K562 (cell line): Measurements from ENCODE around the gene MAP3K6. TPM values are rescaled to one million over a fixed set of nuclear protein-coding genes. Genes with fewer than 3 reads are reported as not detected.

Experiments used
- ATAC-seq: fragments of 200-7000 bp; cut with Tn5 transposase; 3 replicates; pipeline ENCODE4 v1.9.1; 2020; ENCODE audit warnings: moderate library complexity
- BruUV-seq: library from RNA; stranded (reverse); fragments of 400-500 nt; replicated peaks from 2 replicates; lab custom pipeline; 2021; lab: Mats Ljungman, UMichigan
- CTCF ChIA-PET: fragments of 300-600 bp; formaldehyde crosslinking; extraction: SDS; loops from one replicate; lab custom pipeline; 2021; ENCODE audit warnings: low intra/inter-chr PET ratio; lab: Yijun Ruan, JAX
- POLR2A ChIA-PET: fragments of 300-600, 350-650 bp; sonication (Branson Sonifier 250); formaldehyde crosslinking; extraction: SDS; loops from one replicate; lab custom pipeline; 2021; ENCODE audit warnings: antibody characterized with exemption, inconsistent platforms; lab: Yijun Ruan, JAX
- DNase-seq, 4 experiments: peaks; one replicate each; pipeline versions ENCODE4 v3.0.0 to v3.0.0-alpha.2; 2011 to 2018; ENCODE audit warnings: low spot score in 3 of 4, mixed read lengths in 3 of 4; ENCODE audit errors: extremely low read depth in 1 of 4
- FAIRE-seq: peaks from 2 replicates; lab custom pipeline; 2011; peaks lifted over from hg19 to GRCh38; lab: Jason Lieb, UNC
- H2AFZ ChIP-seq: 2 replicates; pipeline ENCODE4 v1.6.0; 2011; ENCODE audit warnings: low read depth, low read length, control low read depth, inconsistent platforms
- H3K27ac ChIP-seq: fragments of 200-600 bp; 3 replicates; pipeline ENCODE4 v1.8.0; 2011; ENCODE audit warnings: low read depth, mild to moderate bottlenecking, control low read depth, inconsistent platforms, low read length, moderate library complexity, mixed read lengths; ENCODE audit errors: extremely low read depth
- H3K27me3 ChIP-seq, 2 experiments: fragments of 300-600 bp in 1 of 2; 2 replicates in 1 of 2; 3 replicates in 1 of 2; pipeline versions ENCODE4 v1.6.0 to v1.8.0; 2011; ENCODE audit warnings: inconsistent platforms in 2 of 2, low read length in 2 of 2, mild to moderate bottlenecking in 1 of 2, mixed read lengths in 1 of 2, moderate library complexity in 1 of 2; ENCODE audit not compliant: control insufficient read depth in 2 of 2, insufficient read depth in 2 of 2
- H3K36me3 ChIP-seq: fragments of 300-600 bp; 3 replicates; pipeline ENCODE4 v1.8.0; 2011; ENCODE audit warnings: mild to moderate bottlenecking, low read length, inconsistent platforms; ENCODE audit not compliant: control insufficient read depth, insufficient read depth
- H3K4me1 ChIP-seq, 2 experiments: fragments of 200-600 bp in 1 of 2; replicated peaks in 1 of 2; 2 replicates in 1 of 2; 3 replicates in 1 of 2; pipeline versions ENCODE4 v1.5.1 to v1.8.0; 2011; ENCODE audit warnings: inconsistent platforms in 2 of 2, low read length in 2 of 2, mild to moderate bottlenecking in 1 of 2, mixed read lengths in 1 of 2, moderate library complexity in 1 of 2; ENCODE audit not compliant: control insufficient read depth in 2 of 2, insufficient read depth in 2 of 2
- H3K4me2 ChIP-seq: 2 replicates; pipeline ENCODE4 v1.6.1; 2011; ENCODE audit warnings: low read length, control low read depth, inconsistent platforms, mixed read lengths; ENCODE audit not compliant: insufficient read depth
- H3K4me3 ChIP-seq: fragments of 200-600 bp; sonication (generic), shearing (Covaris generic); 2 replicates; pipeline ENCODE4 v1.5.1; 2016; ENCODE audit warnings: control low read depth, inconsistent platforms
- H3K79me2 ChIP-seq: fragments of 200-600 bp; 3 replicates; pipeline ENCODE4 v1.8.0; 2011; ENCODE audit warnings: low read length, inconsistent platforms; ENCODE audit not compliant: control insufficient read depth, insufficient read depth
- H3K9ac ChIP-seq, 2 experiments: 2 replicates each; pipeline versions ENCODE4 v1.6.0 to v1.6.1; 2011; ENCODE audit warnings: low read depth in 2 of 2, low read length in 2 of 2, control low read depth in 1 of 2, inconsistent platforms in 1 of 2, mild to moderate bottlenecking in 1 of 2, mixed read lengths in 1 of 2; ENCODE audit not compliant: insufficient read depth in 1 of 2
- H3K9me1 ChIP-seq: one replicate; pipeline ENCODE4 v1.6.0; 2011; ENCODE audit warnings: inconsistent platforms, mild to moderate bottlenecking, low read length, moderate library complexity; ENCODE audit not compliant: control insufficient read depth, insufficient read depth
- H3K9me3 ChIP-seq: replicated peaks from 2 replicates; pipeline ENCODE4 v1.5.1; 2011; ENCODE audit warnings: low read depth, low read length, inconsistent platforms; ENCODE audit not compliant: control insufficient read depth, insufficient read depth
- H4K20me1 ChIP-seq: replicated peaks from 2 replicates; pipeline ENCODE4 v1.6.1; 2011; ENCODE audit warnings: low read length, inconsistent platforms, mixed read lengths; ENCODE audit not compliant: control insufficient read depth, insufficient read depth
- EP300 ChIP-seq: IDR thresholded peaks from 2 replicates; pipeline ENCODE4 v1.6.1; 2012; ENCODE audit warnings: low read length, improper control_type of control experiment
- KDM1A ChIP-seq, 2 experiments: fragments of 450-650 bp; IDR thresholded peaks; 2 replicates each; pipeline ENCODE4 v1.6.1; 2016; ENCODE audit warnings: mild to moderate bottlenecking in 2 of 2
- NR2C1 ChIP-seq, 2 experiments: fragments of 450-650 bp; IDR thresholded peaks; 2 replicates each; pipeline ENCODE4 v1.6.1; 2017; ENCODE audit warnings: mild to moderate bottlenecking in 2 of 2, antibody characterized with exemption in 1 of 2, inconsistent platforms in 1 of 2, missing compliant biosample characterization in 1 of 2, missing genetic modification characterization in 1 of 2
- WGBS: fragments of 100-300 bp; shearing (Covaris generic); methylation state at CpG from one replicate; pipeline ENCODE4 v1.1.6; 2016; ENCODE audit warnings: low coverage, mixed read lengths; ENCODE audit not compliant: insufficient coverage; ENCODE audit errors: missing lambda C conversion rate; 5-methylcytosine and 5-hydroxymethylcytosine counted together
- in situ Hi-C: fragments of 300-500 bp; cut with MboI; formaldehyde crosslinking; loops from 4 replicates; pipeline ENCODE4 v1.15.0; 2018; ENCODE audit warnings: inconsistent platforms, mixed read lengths
- intact Hi-C: fragments of 100-400 bp; cut with micrococcal nuclease; formaldehyde crosslinking; loops from 2 replicates; pipeline ENCODE4 v1.14.2; 2022
- polyA plus RNA-seq, 8 experiments: library from polyadenylated mRNA; depleted of rRNA in 4 of 8; stranded (reverse) in 5 of 8; unstranded in 3 of 8; fragments of >200 nt; fragmentation: Nextera tagmentation in 2 of 8; fragmentation: Illumina TruSeq in 1 of 8; extraction: Ambion mirVana in 2 of 8; extraction: Trizol in 1 of 8; gene quantifications; 2 replicates each; pipeline versions ENCODE4 v1.2.1 to v1.2.3, GENCODE V29; 2011 to 2014; ENCODE audit warnings: inconsistent platforms in 1 of 8, missing spikeins in 1 of 8
- total RNA-seq, 7 experiments: library from RNA; depleted of rRNA in 6 of 7; stranded (reverse); fragments of >200 nt in 6 of 7; fragmentation: Illumina TruSeq in 2 of 7; extraction: Trizol in 2 of 7; gene quantifications; 2 replicates each; pipeline versions ENCODE4 v1.2.1 to v1.2.3, GENCODE V29; 2011 to 2021; ENCODE audit warnings: low replicate concordance in 1 of 7
- TF ChIP-seq, protein P1 (sequence below): fragments of 250-450 bp; sonication (Bioruptor Pico); IDR thresholded peaks from 2 replicates; pipeline ENCODE4 v1.9.0; 2021; ENCODE audit warnings: mild to moderate bottlenecking

Gene MAP3K6
- total and polyA plus RNA-seq, 9 of the 15 experiments (the other 6 are each of a cell fraction or from before 2014, with no cell fraction given): 0.99 to 21.9 (median 7.0) TPM

DNA sequence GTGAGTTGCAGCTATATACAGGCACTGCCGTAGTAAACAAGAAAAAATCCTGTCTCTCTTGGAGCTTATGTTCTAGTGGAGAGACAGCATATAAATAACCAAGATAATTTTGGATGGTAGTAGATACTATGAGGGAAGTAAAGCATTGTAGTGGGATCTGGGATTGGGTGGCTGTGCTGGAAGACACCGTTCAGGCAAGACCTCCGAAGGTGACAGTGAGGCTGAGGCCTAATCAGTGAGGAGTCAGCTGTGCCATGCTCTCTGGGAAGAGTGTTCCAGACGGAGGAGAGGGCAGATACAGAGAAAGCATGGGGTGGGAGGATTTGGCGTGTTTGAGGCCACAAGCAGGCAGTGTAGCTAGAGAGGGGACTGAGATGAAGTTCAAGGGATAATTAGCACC is 38.8 kb downstream of the MAP3K6 start:
- H3K27me3 ChIP-seq: no peaks in the 10 kb centered on the region
- peak overlapping the region in 1 of 2 experiments; percentile 80; a peak in 1 of 4 replicates for H3K9ac ChIP-seq
- no peak for TF ChIP-seq KDM1A (IDR thresholded peaks at IDR 0.05)
- no peak for TF ChIP-seq NR2C1 (IDR thresholded peaks at IDR 0.05)
- no peak for TF ChIP-seq NR2C1 (tag; IDR thresholded peaks at IDR 0.05)
- peaks cover 67% of the 10 kb centered on the region for H3K79me2 ChIP-seq
- in situ Hi-C loops: no loop called here
- no peak overlapping the region; the same call in 2 of the 3 replicates for H3K27ac ChIP-seq
- H3K4me1 ChIP-seq: peaks cover 8 to 12% of the 10 kb centered on the region in 2 experiments
- no TSS peak for BruUV-seq
- no peaks in the 10 kb centered on the region for H3K9me3 ChIP-seq
- CTCF ChIA-PET: no interaction called here
- no peak overlapping the region for H2AFZ ChIP-seq
- POLR2A ChIA-PET: interaction anchor here (0.6 to 2.6 kb wide), 5 partner anchors 10 to 173 kb away, joined by 3 to 23 read pairs (median 3); partner anchors contain the start of gene SLC9A1
- ATAC-seq (no peak), DNase-seq (no peak), FAIRE-seq (no peak)
- H3K4me2 ChIP-seq: no peak overlapping the region
- H3K9me1 ChIP-seq: no peaks in the 10 kb centered on the region
- H3K4me3 ChIP-seq: no peak overlapping the region
- peaks cover 87% of the 10 kb centered on the region for H3K36me3 ChIP-seq
- peaks cover 14% of the 10 kb centered on the region for H4K20me1 ChIP-seq
- 78% methylated on average over 5 of the region's 5 CpGs for WGBS
- intact Hi-C loops: no loop called here

DNA sequence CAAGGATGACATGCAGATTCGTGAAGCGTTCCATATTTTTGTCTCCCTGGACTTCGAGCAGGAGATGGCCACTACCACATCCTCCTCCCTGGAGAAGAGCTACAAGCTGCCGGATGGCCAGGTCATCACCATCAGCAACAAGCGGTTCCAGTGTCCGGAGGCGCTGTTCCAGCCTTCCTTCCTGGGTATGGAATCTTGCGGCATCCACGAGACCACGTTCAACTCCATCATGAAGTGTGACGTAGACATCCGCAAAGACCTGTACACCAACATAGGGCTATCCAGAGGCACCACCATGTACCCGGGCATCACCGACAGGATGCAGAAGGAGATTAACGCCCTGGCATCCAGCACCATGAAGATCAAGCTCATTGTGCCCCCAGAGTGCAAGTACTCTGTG is 41.5 kb downstream of the MAP3K6 start:
- no peaks in the 10 kb centered on the region for H3K9me3 ChIP-seq
- H3K27ac ChIP-seq: no peak overlapping the region
- peaks cover 74% of the 10 kb centered on the region for H3K79me2 ChIP-seq
- H3K4me2 ChIP-seq: no peak overlapping the region
- POLR2A ChIA-PET: interaction anchor here (0.8 kb wide), 1 partner anchor 129 kb away, joined by 3 read pairs; no protein-coding TSS in a partner anchor
- no TSS peak for BruUV-seq
- 95% methylated on average over 14 of the region's 15 CpGs for WGBS
- H4K20me1 ChIP-seq: peaks cover 9% of the 10 kb centered on the region; the same call in 1 of the 2 replicates
- no peaks in the 10 kb centered on the region for H3K9me1 ChIP-seq
- H2AFZ ChIP-seq: no peak overlapping the region
- TF ChIP-seq EP300: no peak
- TF ChIP-seq, protein P1, sequence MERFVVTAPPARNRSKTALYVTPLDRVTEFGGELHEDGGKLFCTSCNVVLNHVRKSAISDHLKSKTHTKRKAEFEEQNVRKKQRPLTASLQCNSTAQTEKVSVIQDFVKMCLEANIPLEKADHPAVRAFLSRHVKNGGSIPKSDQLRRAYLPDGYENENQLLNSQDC (CRISPR knock-in tag): no peak
- in situ Hi-C loops (no loop called here), intact Hi-C loops (no loop called here)
- CTCF ChIA-PET: no interaction called here
- DNase-seq (no peak), FAIRE-seq (no peak), ATAC-seq (no peak)
- no peak overlapping the region for H3K9ac ChIP-seq
- H3K27me3 ChIP-seq: no peaks in the 10 kb centered on the region
- peaks cover 8 to 12% of the 10 kb centered on the region in 2 experiments for H3K4me1 ChIP-seq
- no peak overlapping the region for H3K4me3 ChIP-seq
- H3K36me3 ChIP-seq: peaks cover 62% of the 10 kb centered on the region
